Measurements from ENCODE around the gene ALX4.

GRCh38 chr11:44345781-44346180 is 35.8 kb upstream of the ALX4 start:
- TF ChIP-seq, protein P1, sequence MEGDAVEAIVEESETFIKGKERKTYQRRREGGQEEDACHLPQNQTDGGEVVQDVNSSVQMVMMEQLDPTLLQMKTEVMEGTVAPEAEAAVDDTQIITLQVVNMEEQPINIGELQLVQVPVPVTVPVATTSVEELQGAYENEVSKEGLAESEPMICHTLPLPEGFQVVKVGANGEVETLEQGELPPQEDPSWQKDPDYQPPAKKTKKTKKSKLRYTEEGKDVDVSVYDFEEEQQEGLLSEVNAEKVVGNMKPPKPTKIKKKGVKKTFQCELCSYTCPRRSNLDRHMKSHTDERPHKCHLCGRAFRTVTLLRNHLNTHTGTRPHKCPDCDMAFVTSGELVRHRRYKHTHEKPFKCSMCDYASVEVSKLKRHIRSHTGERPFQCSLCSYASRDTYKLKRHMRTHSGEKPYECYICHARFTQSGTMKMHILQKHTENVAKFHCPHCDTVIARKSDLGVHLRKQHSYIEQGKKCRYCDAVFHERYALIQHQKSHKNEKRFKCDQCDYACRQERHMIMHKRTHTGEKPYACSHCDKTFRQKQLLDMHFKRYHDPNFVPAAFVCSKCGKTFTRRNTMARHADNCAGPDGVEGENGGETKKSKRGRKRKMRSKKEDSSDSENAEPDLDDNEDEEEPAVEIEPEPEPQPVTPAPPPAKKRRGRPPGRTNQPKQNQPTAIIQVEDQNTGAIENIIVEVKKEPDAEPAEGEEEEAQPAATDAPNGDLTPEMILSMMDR (IDR thresholded peaks at IDR 0.05 in 2 of 3, conservative IDR thresholded peaks at IDR 0.05 in 1 of 3; ENCODE audit: insufficient read depth in 2 of 3, low read depth in 1 of 3, low read length in 3 of 3), result no peak
- no peak for TF ChIP-seq ETV6 (IDR thresholded peaks at IDR 0.05; ENCODE audit: borderline replicate concordance in 1 of 2, low read depth in 2 of 2, low read length in 1 of 2)
- TF ChIP-seq ETV6 (CRISPR knock-in tag; IDR thresholded peaks at IDR 0.05; ENCODE audit: borderline replicate concordance), result no peak
- TF ChIP-seq CBFA2T3 (IDR thresholded peaks at IDR 0.05), result no peak
- no peak for TF ChIP-seq SMAD3 (CRISPR knock-in tag; conservative IDR thresholded peaks at IDR 0.05)
- TF ChIP-seq ZNF263 (CRISPR knock-in tag; IDR thresholded peaks at IDR 0.05; ENCODE audit: borderline replicate concordance), result no peak
- no peak for TF ChIP-seq RFX1 (IDR thresholded peaks at IDR 0.05)
- TF ChIP-seq MEF2A (IDR thresholded peaks at IDR 0.05; ENCODE audit: control insufficient read depth, low read depth, low read length), result no peak
- no peak for TF ChIP-seq POLR2AphosphoS5 (IDR thresholded peaks at IDR 0.05; ENCODE audit: control insufficient read depth, insufficient read depth, low read depth, low read length)
- no peak for TF ChIP-seq ARID2 (IDR thresholded peaks at IDR 0.05)
- no peak for TF ChIP-seq SMC3 (conservative IDR thresholded peaks at IDR 0.05; ENCODE audit: insufficient read depth, low read depth, low read length)
